Astrocyte (in vitro differentiated cells and primary cell): Measurements from ENCODE around the gene FGFBP1.

Experiments
- EZH2 ChIP-seq: IDR thresholded peaks from 2 replicates; pipeline ENCODE4 v1.6.1; 2012; ENCODE audit warnings: mild to moderate bottlenecking, low read length, inconsistent platforms; ENCODE audit not compliant: insufficient read depth
- TF ChIP-seq, protein P1 (sequence below): IDR thresholded peaks from 2 replicates; pipeline ENCODE4 v1.5.1; 2011; ENCODE audit warnings: low read depth, mild to moderate bottlenecking, inconsistent platforms, low read length, moderate library complexity; ENCODE audit not compliant: insufficient read depth

DNA sequence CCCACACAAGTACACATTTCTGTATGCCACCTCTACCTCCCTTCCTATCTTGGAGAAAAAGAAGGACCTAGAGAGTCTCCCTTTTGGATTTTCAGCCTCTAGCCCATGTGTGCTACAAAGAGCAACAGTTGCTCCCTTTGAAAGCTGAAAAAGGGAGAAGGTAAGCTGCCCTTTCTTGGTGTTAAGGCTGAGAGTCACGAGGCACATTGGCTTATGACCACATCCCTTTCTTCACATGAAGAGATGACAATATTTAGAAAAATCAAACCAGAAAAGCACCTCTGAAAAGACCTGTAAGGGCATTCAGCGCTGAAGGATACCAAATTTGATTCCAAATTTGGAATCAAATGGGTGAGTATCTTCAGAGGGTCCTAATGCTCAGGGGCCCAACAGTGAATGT lies 6.4 kb upstream of the FGFBP1 start:
- TF ChIP-seq, protein P1, sequence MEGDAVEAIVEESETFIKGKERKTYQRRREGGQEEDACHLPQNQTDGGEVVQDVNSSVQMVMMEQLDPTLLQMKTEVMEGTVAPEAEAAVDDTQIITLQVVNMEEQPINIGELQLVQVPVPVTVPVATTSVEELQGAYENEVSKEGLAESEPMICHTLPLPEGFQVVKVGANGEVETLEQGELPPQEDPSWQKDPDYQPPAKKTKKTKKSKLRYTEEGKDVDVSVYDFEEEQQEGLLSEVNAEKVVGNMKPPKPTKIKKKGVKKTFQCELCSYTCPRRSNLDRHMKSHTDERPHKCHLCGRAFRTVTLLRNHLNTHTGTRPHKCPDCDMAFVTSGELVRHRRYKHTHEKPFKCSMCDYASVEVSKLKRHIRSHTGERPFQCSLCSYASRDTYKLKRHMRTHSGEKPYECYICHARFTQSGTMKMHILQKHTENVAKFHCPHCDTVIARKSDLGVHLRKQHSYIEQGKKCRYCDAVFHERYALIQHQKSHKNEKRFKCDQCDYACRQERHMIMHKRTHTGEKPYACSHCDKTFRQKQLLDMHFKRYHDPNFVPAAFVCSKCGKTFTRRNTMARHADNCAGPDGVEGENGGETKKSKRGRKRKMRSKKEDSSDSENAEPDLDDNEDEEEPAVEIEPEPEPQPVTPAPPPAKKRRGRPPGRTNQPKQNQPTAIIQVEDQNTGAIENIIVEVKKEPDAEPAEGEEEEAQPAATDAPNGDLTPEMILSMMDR, result no peak
- TF ChIP-seq EZH2, result no peak
